DMS79 treated with DMSO at 0.1 percent for 48 hours (cell line): ENCODE data around the gene SH3RF3.

Source experiments
- DNase-seq: peaks from one replicate; lab custom pipeline; 2025; lab: John Stamatoyannopoulos, UW

SH3RF3 gene

GRCh38 chr2:109507217-109507616, 378.2 kb downstream of the SH3RF3 start:
- no peak for DNase-seq

DNA sequence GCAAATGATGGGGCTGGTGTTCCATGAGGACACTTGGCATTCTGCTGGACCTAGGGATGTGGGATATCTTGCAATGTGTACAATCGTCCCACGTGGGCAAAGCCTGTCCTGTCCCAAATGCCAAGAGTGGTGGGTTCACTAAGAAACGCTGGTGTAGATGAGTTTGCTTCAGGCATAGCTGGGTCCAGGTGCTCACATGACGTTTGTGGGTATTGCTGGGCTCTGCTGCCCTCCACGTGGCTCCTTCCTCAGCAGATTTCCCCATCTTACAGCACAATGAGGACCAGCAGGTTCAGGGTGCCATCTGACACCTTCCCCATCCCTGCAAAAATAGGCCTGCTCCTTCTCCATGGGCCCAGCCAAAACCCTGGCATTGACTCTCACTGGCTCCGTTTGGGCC, 378.8 kb downstream of the SH3RF3 start:
- DNase-seq = no peak

DNA sequence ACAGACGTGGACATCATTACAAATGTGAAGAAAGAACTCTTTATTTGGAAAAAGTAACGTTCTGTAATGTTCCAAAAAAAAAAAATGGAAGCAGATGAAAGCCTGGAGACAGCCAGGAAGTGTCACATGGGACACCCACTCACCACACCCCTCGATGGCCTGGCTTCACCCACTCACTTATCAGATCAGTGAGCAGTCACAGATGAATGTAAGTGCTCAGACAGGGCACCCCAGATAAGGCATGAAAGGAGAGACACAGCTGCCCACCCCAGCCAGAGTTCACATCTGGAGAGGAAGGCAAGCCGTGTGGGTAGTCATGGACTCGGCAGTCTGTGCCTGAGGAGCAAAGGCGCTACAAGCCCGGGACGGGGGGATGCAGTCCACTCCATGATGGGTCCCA, 379.6 kb downstream of the SH3RF3 start:
- DNase-seq = no peak

DNA sequence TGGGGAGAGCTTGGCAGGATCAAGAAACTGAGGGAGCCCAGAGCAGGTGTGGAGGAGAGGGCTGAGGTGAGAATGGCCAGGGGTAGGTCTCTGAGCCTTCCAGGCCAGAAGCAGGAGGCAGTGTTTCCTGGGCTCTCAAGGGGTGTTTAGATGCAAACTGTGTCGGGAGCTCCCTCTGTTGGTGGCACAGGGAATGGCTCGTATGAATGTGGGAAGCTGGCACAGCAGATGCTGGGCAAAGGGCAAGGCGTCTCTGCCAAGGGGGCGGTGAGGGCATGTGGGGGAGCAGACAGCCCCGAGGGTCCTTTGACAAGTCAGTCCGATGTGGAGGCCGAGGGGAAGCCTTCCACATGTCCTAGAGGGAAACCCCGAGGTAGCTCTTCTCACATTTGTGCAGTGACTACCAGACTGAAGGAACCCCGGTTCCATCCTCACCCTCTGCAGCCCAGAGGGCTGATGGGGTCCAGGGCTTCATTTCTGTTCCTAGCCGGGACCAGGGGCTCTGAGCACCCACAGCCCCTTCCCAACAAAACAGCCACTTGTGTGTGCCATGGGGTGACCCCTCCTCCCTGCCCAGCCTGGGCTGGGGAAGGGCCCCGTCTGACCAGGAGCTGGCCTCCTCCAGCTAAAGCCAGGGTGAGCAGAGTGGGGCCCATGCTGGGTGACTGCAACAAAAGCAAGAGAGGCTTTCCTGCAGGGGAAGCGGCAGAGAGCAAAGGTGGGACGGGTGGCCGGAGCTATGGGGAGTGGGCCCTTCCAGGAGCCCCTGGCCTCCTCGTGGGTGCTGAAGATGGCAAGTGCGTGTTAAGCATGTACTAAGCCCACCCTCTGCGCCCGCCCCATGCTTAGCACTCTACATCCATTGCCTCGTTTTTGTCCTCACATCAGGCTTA, 381.4 kb downstream of the SH3RF3 start:
- peak; percentile 68 for DNase-seq

DNA sequence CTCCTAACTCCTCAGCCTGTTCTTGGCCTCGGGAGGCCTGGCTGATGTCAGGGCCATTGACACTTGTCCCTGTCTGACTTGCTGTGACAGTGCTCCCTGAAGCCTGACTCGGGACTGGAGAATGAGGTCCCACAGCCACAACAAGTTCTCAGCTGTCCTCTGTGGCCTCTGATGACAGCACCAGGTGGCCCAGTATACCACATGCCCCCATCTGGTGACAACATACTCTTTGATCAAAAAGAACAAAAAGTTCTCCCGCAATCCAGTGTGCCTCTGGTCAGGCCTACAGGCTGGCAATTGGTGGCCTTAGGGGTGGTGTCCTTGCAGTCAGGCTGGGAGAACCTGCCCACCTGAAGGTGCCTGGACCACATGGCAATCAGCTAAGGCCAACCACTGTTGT, 382.2 kb downstream of the SH3RF3 start:
- no peak for DNase-seq

GRCh38 chr2:109512076-109512475, 383.1 kb downstream of the SH3RF3 start:
- no peak for DNase-seq

- DNase-seq = no peak
Observed at GRCh38 chr2:109513230-109513629, 384.2 kb downstream of the SH3RF3 start.

GRCh38 chr2:109513749-109514588, 385.0 kb downstream of the SH3RF3 start:
- no peak for DNase-seq

DNA sequence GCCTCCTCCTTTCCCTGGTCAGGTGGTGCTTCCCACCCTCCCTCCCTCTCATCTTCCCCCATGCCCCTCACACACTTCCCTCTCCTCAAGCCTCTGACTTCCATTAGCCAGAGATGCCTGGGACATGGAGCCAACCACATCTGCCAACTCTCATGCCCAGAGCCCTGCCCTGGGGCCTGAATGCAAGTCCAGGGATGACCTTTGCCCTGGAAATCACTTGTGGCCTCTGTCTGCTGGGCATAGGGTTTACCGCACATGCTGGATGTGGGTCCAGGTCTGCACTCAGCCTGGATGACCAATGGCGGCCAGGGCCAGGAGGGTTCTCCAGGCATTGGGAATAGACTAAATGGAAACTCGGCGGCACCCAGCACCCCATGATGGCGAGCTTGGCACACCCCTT, 385.9 kb downstream of the SH3RF3 start:
- DNase-seq = no peak

- DNase-seq = no peak
Observed at GRCh38 chr2:109516445-109517117, 387.6 kb downstream of the SH3RF3 start.

- peak; percentile 27 for DNase-seq
Observed at GRCh38 chr2:109517118-109517889, 388.3 kb downstream of the SH3RF3 start.

DNA sequence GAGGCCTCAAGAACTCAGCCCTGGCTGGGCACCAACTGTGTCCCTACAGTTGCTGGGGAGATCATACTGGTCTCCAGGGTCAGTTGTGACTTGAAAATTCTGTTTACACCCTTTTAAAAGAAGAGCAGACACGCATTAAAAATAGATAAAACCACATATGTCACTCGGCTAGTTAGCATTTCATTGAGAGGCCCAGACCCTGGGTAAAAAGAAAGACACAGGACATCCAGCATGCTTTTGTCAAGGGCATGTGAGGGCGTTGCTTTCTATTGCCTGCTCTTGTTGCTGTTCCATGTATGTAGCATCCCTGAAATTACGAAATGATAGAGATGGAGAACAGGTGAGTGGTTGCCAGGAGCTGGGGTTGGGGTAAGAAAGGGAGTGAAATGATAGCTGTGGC, 390.5 kb downstream of the SH3RF3 start:
- no peak for DNase-seq

DNA sequence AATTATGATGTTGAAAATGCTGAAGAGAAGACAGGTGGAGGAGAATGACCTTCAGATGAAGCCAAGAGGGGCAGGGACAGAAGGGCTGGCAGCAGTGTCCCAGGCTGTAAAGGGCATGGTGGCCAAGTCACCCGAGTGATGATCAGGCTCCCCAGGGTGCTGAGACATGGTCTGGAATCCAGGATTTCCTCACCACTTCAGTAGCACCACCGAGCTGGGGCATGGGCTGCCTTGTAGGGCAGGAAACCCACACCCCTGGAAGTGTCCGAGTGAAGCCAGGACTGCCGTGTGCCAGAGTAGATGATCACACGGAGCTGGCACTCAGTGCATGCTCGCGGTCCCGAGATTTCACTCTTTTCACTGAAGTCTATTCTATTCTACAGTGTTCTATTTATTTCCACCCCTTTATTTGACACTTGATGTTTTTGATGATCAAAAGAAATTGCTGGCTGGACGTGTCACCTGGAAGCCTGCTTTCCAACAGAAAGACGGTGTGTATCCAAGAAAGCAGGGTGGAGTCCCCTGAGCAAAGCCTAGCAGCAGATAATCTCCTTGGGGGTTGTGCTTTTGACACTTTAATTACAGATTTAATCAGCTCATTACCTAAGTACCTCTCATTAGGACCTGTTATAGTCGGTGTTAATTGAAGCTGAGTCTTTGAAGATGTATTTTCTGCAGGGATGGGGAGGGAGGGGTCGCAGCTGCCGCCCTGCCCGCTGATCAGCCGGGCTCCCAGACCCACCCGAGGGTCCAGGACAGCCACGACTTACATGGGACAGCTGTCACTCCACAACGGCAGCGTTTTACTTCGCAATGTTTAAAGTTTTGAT, 392.4 kb downstream of the SH3RF3 start:
- no peak for DNase-seq

GRCh38 chr2:109522063-109522374, 393.0 kb downstream of the SH3RF3 start:
- no peak for DNase-seq

- no peak for DNase-seq
Observed at GRCh38 chr2:109523121-109523520, 394.1 kb downstream of the SH3RF3 start.

DNA sequence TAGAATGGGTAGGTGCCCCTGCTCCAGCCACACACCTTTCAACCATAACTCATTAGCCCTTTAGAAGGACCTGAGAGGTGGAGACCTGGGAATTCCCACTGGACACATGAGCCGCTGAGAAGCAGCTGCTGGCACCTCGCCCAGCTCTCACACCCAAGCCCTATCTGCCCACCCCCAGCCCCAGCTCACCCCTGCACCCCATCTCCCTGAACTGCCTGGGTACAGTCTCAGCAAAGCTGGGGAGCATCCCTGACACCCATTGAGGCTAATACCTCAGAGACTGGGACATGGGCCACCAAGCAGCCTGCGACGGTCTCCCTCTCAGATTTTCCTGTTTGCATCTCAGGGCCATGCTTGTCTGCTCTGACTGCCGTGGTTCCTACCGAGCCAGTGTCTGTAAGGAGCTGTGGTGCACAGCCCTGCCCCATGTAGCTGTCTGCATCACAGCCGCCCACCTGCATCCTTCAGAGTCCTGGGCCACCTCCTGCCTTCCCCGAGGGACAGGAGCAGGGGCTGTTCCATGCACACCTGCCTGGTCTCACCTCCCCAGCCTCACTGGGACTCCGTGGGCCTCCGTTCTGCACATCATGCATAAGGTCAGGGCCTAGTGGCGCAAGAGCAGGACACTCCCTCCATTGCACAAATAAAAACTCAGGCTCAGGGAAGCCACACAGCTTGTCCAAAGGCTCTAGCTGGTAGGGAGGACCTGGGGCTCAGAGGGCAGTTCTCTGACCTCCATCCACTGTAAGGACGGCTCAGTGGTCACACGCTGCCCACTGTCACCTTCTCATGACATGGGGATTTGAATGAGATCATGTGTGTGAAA, 394.7 kb downstream of the SH3RF3 start:
- DNase-seq = no peak

- no peak for DNase-seq
Observed at GRCh38 chr2:109525836-109526235, 396.8 kb downstream of the SH3RF3 start.

DNA sequence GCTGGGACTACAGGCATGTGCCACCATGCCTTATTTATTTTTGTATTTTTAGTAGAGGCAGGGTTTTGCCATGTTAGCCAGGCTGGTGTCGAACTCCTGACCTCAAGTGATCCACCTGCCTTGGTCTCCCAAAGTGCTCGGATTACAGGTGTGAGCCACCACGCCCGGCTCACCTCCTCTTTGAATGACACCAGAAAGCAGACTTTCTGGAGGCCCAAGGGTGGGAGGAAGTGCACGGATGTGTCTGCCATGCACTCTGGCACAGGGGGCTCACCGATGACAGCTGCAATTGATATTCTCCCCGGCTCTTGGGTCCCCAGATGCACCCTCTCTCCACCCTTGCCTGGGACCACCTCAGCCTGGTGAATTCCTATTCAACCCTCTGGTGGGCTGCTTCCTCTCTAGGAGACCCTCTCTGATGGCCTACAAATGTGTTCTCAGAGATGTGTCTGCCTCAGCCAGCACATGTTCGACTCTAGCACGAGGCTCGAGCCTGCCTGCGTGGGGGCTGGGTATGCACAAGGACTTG, 397.5 kb downstream of the SH3RF3 start:
- DNase-seq = no peak

DNA sequence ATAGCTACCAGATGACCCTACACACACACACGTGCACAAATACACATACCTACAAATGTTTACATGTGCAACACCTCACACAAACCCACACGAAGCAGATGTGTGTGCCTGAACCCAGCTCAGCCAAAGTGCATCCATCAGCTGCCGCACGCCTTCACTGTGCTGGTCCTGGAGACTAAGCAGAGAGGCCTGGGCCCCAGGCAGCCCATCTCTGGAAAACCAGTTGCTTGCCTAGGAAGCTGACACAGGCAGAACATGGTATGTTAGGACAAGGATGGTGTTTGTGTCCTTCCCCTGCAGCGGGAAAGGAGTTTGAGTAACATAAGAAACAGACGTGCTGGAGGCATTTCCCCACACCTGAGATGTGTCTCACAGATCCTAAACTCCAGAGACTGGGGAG, 398.1 kb downstream of the SH3RF3 start:
- no peak for DNase-seq
